Activated T-cell treated with anti-CD3 and anti-CD28 coated beads, Interleukin-2, amount 50 U/mL, for 24 hours (primary cell): ENCODE measurements around the gene SMAD9.
A peak's percentile ranks its signal among the peaks of the same experiment; 100 is the strongest.

Source experiments
- DNase-seq: peaks from one replicate; pipeline ENCODE4 v3.0.0-alpha.2; 2020
- H3K27ac Mint-ChIP-seq: 2 replicates; pipeline ENCODE4 v1.8.0; 2020; ENCODE audit warnings: mild to moderate bottlenecking, mixed read lengths
- H3K27me3 Mint-ChIP-seq: 2 replicates; pipeline ENCODE4 v1.8.0; 2020; ENCODE audit warnings: mixed read lengths
- H3K36me3 Mint-ChIP-seq: 2 replicates; pipeline ENCODE4 v1.8.0; 2020; ENCODE audit warnings: low read depth, mixed read lengths
- H3K4me1 Mint-ChIP-seq: 2 replicates; pipeline ENCODE4 v1.8.0; 2020; ENCODE audit warnings: low read depth, mixed read lengths
- H3K4me3 Mint-ChIP-seq: 2 replicates; pipeline ENCODE4 v1.8.0; 2020; ENCODE audit warnings: mild to moderate bottlenecking, moderate library complexity, mixed read lengths
- H3K9me3 Mint-ChIP-seq: 2 replicates; pipeline ENCODE4 v1.8.0; 2020; ENCODE audit warnings: mixed read lengths

The SMAD9 gene

GRCh38 chr13:36834299-36834698 is 85.7 kb downstream of the SMAD9 start:
- H3K27me3 Mint-ChIP-seq, result no peaks in the 10 kb centered on the region
- H3K4me3 Mint-ChIP-seq, result no peak overlapping the region
- peaks cover 44% of the 10 kb centered on the region for H3K36me3 Mint-ChIP-seq
- DNase-seq, result no peak
- peaks cover 2% of the 10 kb centered on the region for H3K4me1 Mint-ChIP-seq
- no peak overlapping the region for H3K27ac Mint-ChIP-seq
- H3K9me3 Mint-ChIP-seq, result no peaks in the 10 kb centered on the region

- no peaks in the 10 kb centered on the region for H3K27me3 Mint-ChIP-seq
- no peaks in the 10 kb centered on the region for H3K9me3 Mint-ChIP-seq
- H3K4me1 Mint-ChIP-seq, result peaks cover 2% of the 10 kb centered on the region
- H3K36me3 Mint-ChIP-seq, result peaks cover 63% of the 10 kb centered on the region
- H3K27ac Mint-ChIP-seq, result no peak overlapping the region
- no peak for DNase-seq
- no peak overlapping the region for H3K4me3 Mint-ChIP-seq
These were observed 88.7 kb downstream of the SMAD9 start for GRCh38 chr13:36831291-36831690.

GRCh38 chr13:36829753-36830152 is 90.3 kb downstream of the SMAD9 start:
- H3K27ac Mint-ChIP-seq, result no peak overlapping the region
- H3K4me3 Mint-ChIP-seq, result no peak overlapping the region
- no peak for DNase-seq
- H3K4me1 Mint-ChIP-seq, result peaks cover 5% of the 10 kb centered on the region
- H3K36me3 Mint-ChIP-seq, result peaks cover 73% of the 10 kb centered on the region
- H3K9me3 Mint-ChIP-seq, result no peaks in the 10 kb centered on the region
- no peaks in the 10 kb centered on the region for H3K27me3 Mint-ChIP-seq

GRCh38 chr13:36822785-36823184 is 97.3 kb downstream of the SMAD9 start:
- Mint-ChIP-seq H3K27me3 (no peaks in the 10 kb centered on the region), H3K27ac (no peak overlapping the region), H3K9me3 (no peaks in the 10 kb centered on the region), H3K4me3 (peak overlapping the region; percentile 36), H3K36me3 (peaks cover 68% of the 10 kb centered on the region), H3K4me1 (peaks cover 61% of the 10 kb centered on the region)
- DNase-seq, result no peak

- peak overlapping the region; percentile 92 for H3K4me3 Mint-ChIP-seq
- no peaks in the 10 kb centered on the region for H3K9me3 Mint-ChIP-seq
- peaks cover 64% of the 10 kb centered on the region for H3K4me1 Mint-ChIP-seq
- peaks cover 50% of the 10 kb centered on the region for H3K36me3 Mint-ChIP-seq
- no peak for DNase-seq
- peak overlapping the region; percentile 95 for H3K27ac Mint-ChIP-seq
- H3K27me3 Mint-ChIP-seq, result peaks cover 6% of the 10 kb centered on the region
These were observed 99.8 kb downstream of the SMAD9 start for GRCh38 chr13:36820222-36820621.

GRCh38 chr13:36819739-36820090 is 100.3 kb downstream of the SMAD9 start:
- peaks cover 45% of the 10 kb centered on the region for H3K36me3 Mint-ChIP-seq
- H3K4me1 Mint-ChIP-seq, result peaks cover 59% of the 10 kb centered on the region
- no peaks in the 10 kb centered on the region for H3K9me3 Mint-ChIP-seq
- H3K27ac Mint-ChIP-seq, result peak overlapping the region; percentile 95
- peaks cover 6% of the 10 kb centered on the region for H3K27me3 Mint-ChIP-seq
- DNase-seq, result no peak
- peak overlapping the region; percentile 92 for H3K4me3 Mint-ChIP-seq

GRCh38 chr13:36818804-36819738 is 101.0 kb downstream of the SMAD9 start, which contains the start of gene RFXAP:
Gene RFXAP, plus strand, starts transcription at chr13:36819222. Its CDS starts 136 bp downstream, at chr13:36819358.
- Mint-ChIP-seq H3K27ac (peak within 1 kb of the TSS; percentile 95), H3K4me1 (peaks cover 55% of the 10 kb centered on the region), H3K9me3 (no peaks in the 10 kb centered on the region), H3K27me3 (peaks cover 13% of the 10 kb centered on the region), H3K4me3 (peak within 1 kb of the TSS; percentile 92), H3K36me3 (peaks cover 39% of the 10 kb centered on the region)
- peak; percentile 94 for DNase-seq

GRCh38 chr13:36817996-36818803 is 101.8 kb downstream of the SMAD9 start:
- DNase-seq, result no peak
- Mint-ChIP-seq H3K27ac (peak overlapping the region; percentile 95), H3K36me3 (peaks cover 33% of the 10 kb centered on the region)

GRCh38 chr13:36815062-36815461 is 105.0 kb downstream of the SMAD9 start:
- no peaks in the 10 kb centered on the region for H3K9me3 Mint-ChIP-seq
- peaks cover 20% of the 10 kb centered on the region for H3K4me1 Mint-ChIP-seq
- peaks cover 41% of the 10 kb centered on the region for H3K27me3 Mint-ChIP-seq
- DNase-seq, result no peak
- H3K27ac Mint-ChIP-seq, result no peak overlapping the region
- peaks cover 8% of the 10 kb centered on the region for H3K36me3 Mint-ChIP-seq
- H3K4me3 Mint-ChIP-seq, result no peak overlapping the region

More at GRCh38 chr13:36817996-36818803, 101.8 kb downstream of the SMAD9 start:
- H3K9me3 Mint-ChIP-seq, result no peaks in the 10 kb centered on the region
- H3K27me3 Mint-ChIP-seq, result peaks cover 18% of the 10 kb centered on the region
- peaks cover 47% of the 10 kb centered on the region for H3K4me1 Mint-ChIP-seq
- H3K4me3 Mint-ChIP-seq, result peak overlapping the region; percentile 92

- H3K9me3 Mint-ChIP-seq, result no peaks in the 10 kb centered on the region
- H3K36me3 Mint-ChIP-seq, result peaks cover 2% of the 10 kb centered on the region
- DNase-seq, result no peak
- H3K4me1 Mint-ChIP-seq, result peaks cover 14% of the 10 kb centered on the region
- no peak overlapping the region for H3K4me3 Mint-ChIP-seq
- no peak overlapping the region for H3K27ac Mint-ChIP-seq
- H3K27me3 Mint-ChIP-seq, result peaks cover 46% of the 10 kb centered on the region
These were observed 105.6 kb downstream of the SMAD9 start for GRCh38 chr13:36814465-36814864.

- Mint-ChIP-seq H3K36me3 (no peaks in the 10 kb centered on the region), H3K27ac (no peak overlapping the region), H3K4me1 (peaks cover 6% of the 10 kb centered on the region), H3K9me3 (no peaks in the 10 kb centered on the region), H3K27me3 (peaks cover 46% of the 10 kb centered on the region), H3K4me3 (no peak overlapping the region)
- no peak for DNase-seq
These were observed 106.8 kb downstream of the SMAD9 start for GRCh38 chr13:36813225-36813624.

GRCh38 chr13:36807616-36808015 is 112.4 kb downstream of the SMAD9 start:
- Mint-ChIP-seq H3K27ac (no peak overlapping the region), H3K27me3 (peaks cover 56% of the 10 kb centered on the region), H3K36me3 (no peaks in the 10 kb centered on the region), H3K4me3 (no peak overlapping the region), H3K9me3 (no peaks in the 10 kb centered on the region), H3K4me1 (no peaks in the 10 kb centered on the region)
- no peak for DNase-seq

GRCh38 chr13:36806102-36806501 is 113.9 kb downstream of the SMAD9 start:
- Mint-ChIP-seq H3K27me3 (peaks cover 47% of the 10 kb centered on the region), H3K4me1 (no peaks in the 10 kb centered on the region), H3K9me3 (no peaks in the 10 kb centered on the region), H3K4me3 (no peak overlapping the region), H3K36me3 (no peaks in the 10 kb centered on the region), H3K27ac (no peak overlapping the region)
- no peak for DNase-seq

- Mint-ChIP-seq H3K4me3 (no peak overlapping the region), H3K4me1 (no peaks in the 10 kb centered on the region), H3K27ac (no peak overlapping the region), H3K36me3 (no peaks in the 10 kb centered on the region), H3K27me3 (peaks cover 46% of the 10 kb centered on the region), H3K9me3 (no peaks in the 10 kb centered on the region)
- no peak for DNase-seq
These were observed 115.5 kb downstream of the SMAD9 start for GRCh38 chr13:36804588-36804987.

- H3K4me3 Mint-ChIP-seq, result no peak overlapping the region
- no peak for DNase-seq
- H3K9me3 Mint-ChIP-seq, result no peaks in the 10 kb centered on the region
- H3K27me3 Mint-ChIP-seq, result peaks cover 42% of the 10 kb centered on the region
- H3K27ac Mint-ChIP-seq, result no peak overlapping the region
- no peaks in the 10 kb centered on the region for H3K36me3 Mint-ChIP-seq
- no peaks in the 10 kb centered on the region for H3K4me1 Mint-ChIP-seq
These were observed 119.0 kb downstream of the SMAD9 start for GRCh38 chr13:36801035-36801434.
